SK-N-SH (cell line): Measurements from ENCODE around the gene CHST13.

Experiments used
- CTCF ChIP-seq: fragments of 200-600 bp; sonication (generic); IDR thresholded peaks from 2 replicates; pipeline ENCODE4 v1.6.1; 2017; ENCODE audit warnings: antibody characterized with exemption, mild to moderate bottlenecking, moderate library complexity
- IRF3 ChIP-seq: fragments of 150-350 bp; IDR thresholded peaks from 2 replicates; pipeline ENCODE4 v1.6.1; 2016; ENCODE audit warnings: mild to moderate bottlenecking, low read depth, low read length
- MAX ChIP-seq: IDR thresholded peaks from 2 replicates; pipeline ENCODE4 v1.4.0; 2012; ENCODE audit warnings: low read depth
- MXI1 ChIP-seq: IDR thresholded peaks from 2 replicates; pipeline ENCODE4 v1.6.1; 2012; ENCODE audit warnings: mild to moderate bottlenecking, low read depth, low read length, improper control_type of control experiment
- POLR2AphosphoS5 ChIP-seq: IDR thresholded peaks from 2 replicates; pipeline ENCODE4 v1.6.1; 2012; ENCODE audit warnings: low read depth, low read length
- RAD21 ChIP-seq: IDR thresholded peaks from 2 replicates; pipeline ENCODE4 v1.6.1; 2012; ENCODE audit warnings: mild to moderate bottlenecking, low read length
- RCOR1 ChIP-seq: fragments of 150-350 bp; IDR thresholded peaks from 2 replicates; pipeline ENCODE4 v1.6.1; 2017; ENCODE audit warnings: antibody characterized with exemption, low read length
- RFX5 ChIP-seq: IDR thresholded peaks from 2 replicates; pipeline ENCODE4 v1.6.1; 2012; ENCODE audit warnings: mild to moderate bottlenecking, improper control_type of control experiment, low read length
- USF2 ChIP-seq: fragments of 150-350 bp; IDR thresholded peaks from 2 replicates; pipeline ENCODE4 v1.6.1; 2017; ENCODE audit warnings: antibody characterized with exemption, low read length, low read depth, borderline replicate concordance

- TF ChIP-seq USF2 (no peak), CTCF (no peak), RCOR1 (no peak), MXI1 (no peak), IRF3 (no peak), POLR2AphosphoS5 (no peak), MAX (no peak), RFX5 (no peak), RAD21 (no peak)
These were observed 49.6 kb downstream of the CHST13 start for GRCh38 chr3:126573492-126574117.
